Tibial artery (tissue), 4 donors: ENCODE results near the gene TSPAN5.

Source experiments
- DNase-seq, 2 donors: peaks; one replicate each; pipeline ENCODE4 v3.0.0-alpha.2; 2019
- H3K27ac ChIP-seq, 2 donors: fragments of 200-600 bp; sonication (generic) in 1 of 2; 1 replicate in 1 of 2; 2 replicates in 1 of 2; pipeline ENCODE4 v1.5.1; 2018 to 2019; ENCODE audit warnings: mild to moderate bottlenecking in 1 of 2
- H3K27me3 ChIP-seq, 2 donors: fragments of 200-600 bp; sonication (generic) in 1 of 2; one replicate each; pipeline versions ENCODE4 v1.5.1 to v1.6.0; 2016 to 2019
- H3K36me3 ChIP-seq, 3 donors: fragments of 200-600 bp; sonication (generic) in 2 of 3; one replicate each; pipeline ENCODE4 v1.5.1; 2016 to 2019; ENCODE audit warnings: mild to moderate bottlenecking in 2 of 3
- H3K4me1 ChIP-seq, 4 donors: fragments of 200-600 bp; sonication (generic) in 2 of 4; 1 replicate in 3 of 4; 2 replicates in 1 of 4; pipeline ENCODE4 v1.5.1; 2016 to 2019
- H3K4me3 ChIP-seq, 2 donors: fragments of 200-600 bp; sonication (generic) in 1 of 2; 1 replicate in 1 of 2; 2 replicates in 1 of 2; pipeline ENCODE4 v1.5.1; 2018 to 2019; ENCODE audit warnings: mild to moderate bottlenecking in 2 of 2
- H3K9me3 ChIP-seq, 3 donors: fragments of 200-600 bp; sonication (generic) in 1 of 3; one replicate each; pipeline ENCODE4 v1.5.1; 2016 to 2019
- intact Hi-C: fragments of 100-400 bp; cut with DNase I; formaldehyde crosslinking; loops from one replicate; pipeline ENCODE4 v1.15.0; 2023; ENCODE audit warnings: low total_unique reads
- TF ChIP-seq, protein P1 (sequence below), 2 experiments: fragments of 200-600 bp in 1 of 2; fragments of 450-650 bp in 1 of 2; IDR thresholded peaks; one replicate each; pipeline ENCODE4 v1.5.1; 2017 to 2019; ENCODE audit warnings: antibody characterized with exemption in 2 of 2, mild to moderate bottlenecking in 1 of 2, moderate library complexity in 1 of 2

TSPAN5 gene

DNA sequence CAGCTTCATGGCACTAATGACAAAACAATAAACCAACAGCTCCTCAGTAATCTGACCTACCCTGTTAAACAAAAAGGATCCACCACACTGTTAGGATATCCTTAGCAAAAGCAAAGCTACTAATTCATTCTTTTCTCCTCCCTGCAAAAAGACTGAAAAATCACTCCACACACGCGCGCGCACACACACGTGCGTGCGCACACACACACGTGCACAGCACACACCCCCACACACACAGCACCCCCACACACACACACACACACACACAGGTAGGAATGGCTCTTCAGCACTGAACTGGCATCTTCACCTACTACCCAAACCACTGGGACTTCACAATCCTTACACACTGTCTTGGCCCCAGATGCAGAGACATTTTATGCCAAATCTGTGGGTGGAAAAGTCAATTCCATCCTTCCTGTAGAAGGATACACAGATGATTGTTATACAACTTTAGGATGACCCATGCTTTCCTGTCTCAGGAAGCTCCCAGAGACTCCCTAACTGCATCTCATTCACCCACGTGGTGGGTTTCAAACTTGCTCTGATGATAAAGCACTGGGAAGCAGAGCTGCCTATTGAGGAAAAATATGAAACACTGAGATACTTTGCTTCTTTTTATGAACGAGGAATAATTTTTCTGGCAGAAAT is 102.5 kb downstream of the TSPAN5 start:
- intact Hi-C loops = no loop called here
- no peaks in the 10 kb centered on the region for H3K27me3 ChIP-seq
- H3K4me1 ChIP-seq = no peaks in the 10 kb centered on the region
- H3K4me3 ChIP-seq = no peak overlapping the region
- H3K9me3 ChIP-seq = no peaks in the 10 kb centered on the region
- TF ChIP-seq, protein P1, sequence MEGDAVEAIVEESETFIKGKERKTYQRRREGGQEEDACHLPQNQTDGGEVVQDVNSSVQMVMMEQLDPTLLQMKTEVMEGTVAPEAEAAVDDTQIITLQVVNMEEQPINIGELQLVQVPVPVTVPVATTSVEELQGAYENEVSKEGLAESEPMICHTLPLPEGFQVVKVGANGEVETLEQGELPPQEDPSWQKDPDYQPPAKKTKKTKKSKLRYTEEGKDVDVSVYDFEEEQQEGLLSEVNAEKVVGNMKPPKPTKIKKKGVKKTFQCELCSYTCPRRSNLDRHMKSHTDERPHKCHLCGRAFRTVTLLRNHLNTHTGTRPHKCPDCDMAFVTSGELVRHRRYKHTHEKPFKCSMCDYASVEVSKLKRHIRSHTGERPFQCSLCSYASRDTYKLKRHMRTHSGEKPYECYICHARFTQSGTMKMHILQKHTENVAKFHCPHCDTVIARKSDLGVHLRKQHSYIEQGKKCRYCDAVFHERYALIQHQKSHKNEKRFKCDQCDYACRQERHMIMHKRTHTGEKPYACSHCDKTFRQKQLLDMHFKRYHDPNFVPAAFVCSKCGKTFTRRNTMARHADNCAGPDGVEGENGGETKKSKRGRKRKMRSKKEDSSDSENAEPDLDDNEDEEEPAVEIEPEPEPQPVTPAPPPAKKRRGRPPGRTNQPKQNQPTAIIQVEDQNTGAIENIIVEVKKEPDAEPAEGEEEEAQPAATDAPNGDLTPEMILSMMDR (IDR thresholded peaks at IDR 0.05) = no peak
- DNase-seq = no peak
- no peaks in the 10 kb centered on the region for H3K36me3 ChIP-seq
- no peak overlapping the region for H3K27ac ChIP-seq

DNA sequence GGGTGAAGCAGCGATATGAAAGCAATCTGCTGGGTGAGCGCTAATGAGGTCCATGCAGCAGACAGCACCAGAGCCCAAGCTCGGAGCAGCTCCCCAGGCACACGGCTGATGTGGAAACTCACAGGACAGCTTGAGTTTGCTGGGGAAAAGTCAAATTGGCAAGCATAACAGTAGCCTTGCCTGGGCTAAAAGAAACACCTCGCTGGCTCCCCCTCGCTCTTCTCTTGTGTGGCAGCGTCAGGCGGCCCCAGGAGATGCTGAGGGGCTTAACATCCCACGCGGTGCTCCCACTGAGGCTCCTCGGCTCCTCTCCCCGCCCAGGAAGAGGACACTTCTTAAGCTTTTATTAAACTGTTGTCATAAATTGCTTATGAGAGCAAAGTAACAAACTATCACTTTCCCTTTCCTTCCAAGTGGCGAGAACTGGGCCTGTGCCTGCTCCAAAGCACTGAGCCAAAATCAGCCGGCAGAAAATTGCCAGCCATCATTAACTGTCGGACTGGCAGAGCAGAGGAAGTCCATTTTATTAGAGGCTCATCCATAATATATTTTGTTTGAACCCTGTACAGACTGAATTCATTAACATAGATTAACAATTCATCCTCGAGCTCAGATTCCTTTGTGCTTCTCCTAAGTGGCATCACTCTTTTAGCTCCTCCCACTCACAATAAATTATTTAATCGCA is 111.4 kb downstream of the TSPAN5 start:
- Histone ChIP-seq H3K4me1 (peaks cover 0 to 8% (median 2%) of the 10 kb centered on the region in 4 donors), H3K27ac (peak overlapping the region; percentile 54 to 64), H3K36me3 (no peaks in the 10 kb centered on the region), H3K4me3 (peak overlapping the region; percentile 48 to 52), H3K27me3 (no peaks in the 10 kb centered on the region), H3K9me3 (no peaks in the 10 kb centered on the region)
- peak; percentile 23 to 69 for DNase-seq
- intact Hi-C loops = no loop called here
- TF ChIP-seq, protein P1 (IDR thresholded peaks at IDR 0.05) = no peak

- Histone ChIP-seq H3K4me1 (peaks cover 0 to 8% (median 2%) of the 10 kb centered on the region in 4 donors), H3K27me3 (no peaks in the 10 kb centered on the region), H3K4me3 (no peak overlapping the region), H3K9me3 (no peaks in the 10 kb centered on the region), H3K27ac (no peak overlapping the region), H3K36me3 (no peaks in the 10 kb centered on the region)
- DNase-seq = no peak
- TF ChIP-seq, protein P1 (IDR thresholded peaks at IDR 0.05) = no peak
- intact Hi-C loops = no loop called here
Measured at GRCh38 chr4:98544818-98545414, 113.5 kb downstream of the TSPAN5 start.

- H3K9me3 ChIP-seq = no peaks in the 10 kb centered on the region
- H3K27ac ChIP-seq = no peak overlapping the region
- DNase-seq = no peak
- peaks cover 0 to 8% (median 2%) of the 10 kb centered on the region in 4 donors for H3K4me1 ChIP-seq
- TF ChIP-seq, protein P1 (IDR thresholded peaks at IDR 0.05) = no peak
- H3K36me3 ChIP-seq = no peaks in the 10 kb centered on the region
- intact Hi-C loops = no loop called here
- no peak overlapping the region for H3K4me3 ChIP-seq
- H3K27me3 ChIP-seq = no peaks in the 10 kb centered on the region
Measured at GRCh38 chr4:98544141-98544817, 114.1 kb downstream of the TSPAN5 start.

DNA sequence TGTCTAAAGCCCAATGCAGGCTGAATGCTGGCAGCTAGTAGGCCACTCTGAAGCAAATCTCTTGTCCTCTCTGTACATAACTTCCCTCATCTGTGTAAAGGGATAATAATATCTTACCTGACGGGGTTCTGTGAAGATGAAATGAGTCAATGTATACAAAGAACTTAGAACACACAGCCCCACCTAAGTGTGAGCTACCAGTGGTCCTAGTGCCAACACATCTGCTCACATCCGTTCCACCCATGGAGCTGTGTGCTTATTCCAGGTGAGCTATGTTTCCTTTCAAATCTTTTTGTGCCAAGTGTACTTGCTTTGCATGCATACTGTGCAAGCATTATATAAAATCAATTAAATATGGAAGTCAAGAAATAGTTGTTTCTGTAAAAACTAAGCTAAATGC is 116.4 kb downstream of the TSPAN5 start:
- Histone ChIP-seq H3K27me3 (no peaks in the 10 kb centered on the region), H3K27ac (no peak overlapping the region), H3K9me3 (no peaks in the 10 kb centered on the region), H3K4me3 (no peak overlapping the region), H3K4me1 (peaks cover 0 to 8% (median 2%) of the 10 kb centered on the region in 4 donors), H3K36me3 (no peaks in the 10 kb centered on the region)
- DNase-seq = no peak
- TF ChIP-seq, protein P1 (IDR thresholded peaks at IDR 0.05) = no peak
- intact Hi-C loops = no loop called here
